Femur (tissue), 1 donor: ENCODE measurements around the gene ANKRD13D.

Experiments used
- DNase-seq: peaks from one replicate; pipeline ENCODE4 v3.0.0-alpha.2; 2017

Gene ANKRD13D

DNA sequence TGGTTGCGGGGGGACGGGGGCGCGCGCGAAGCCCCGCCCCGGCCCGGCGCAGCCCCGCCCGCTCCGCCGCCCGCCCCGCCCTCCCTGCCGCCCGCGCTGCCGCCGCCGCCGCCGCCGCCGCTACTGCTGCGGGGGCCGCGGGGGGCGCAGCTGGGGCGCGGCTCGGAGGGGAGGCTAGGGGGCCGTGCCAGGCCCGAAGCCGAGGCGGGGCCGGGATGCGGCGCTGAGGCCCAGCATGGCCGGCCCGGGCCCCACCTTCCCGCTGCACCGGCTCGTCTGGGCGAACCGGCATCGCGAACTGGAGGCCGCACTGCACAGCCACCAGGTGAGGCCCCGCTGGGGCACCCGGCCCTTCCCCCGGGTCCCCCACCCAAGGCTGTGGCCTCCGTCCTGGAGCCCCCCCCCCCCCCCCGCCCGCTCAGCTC, at the start of gene ANKRD13D:
Gene ANKRD13D, plus strand, starts transcription at position 78 of the 425 bp plus-strand sequence. Its CDS starts 158 bp downstream, at position 236.
- no peak for DNase-seq

DNA sequence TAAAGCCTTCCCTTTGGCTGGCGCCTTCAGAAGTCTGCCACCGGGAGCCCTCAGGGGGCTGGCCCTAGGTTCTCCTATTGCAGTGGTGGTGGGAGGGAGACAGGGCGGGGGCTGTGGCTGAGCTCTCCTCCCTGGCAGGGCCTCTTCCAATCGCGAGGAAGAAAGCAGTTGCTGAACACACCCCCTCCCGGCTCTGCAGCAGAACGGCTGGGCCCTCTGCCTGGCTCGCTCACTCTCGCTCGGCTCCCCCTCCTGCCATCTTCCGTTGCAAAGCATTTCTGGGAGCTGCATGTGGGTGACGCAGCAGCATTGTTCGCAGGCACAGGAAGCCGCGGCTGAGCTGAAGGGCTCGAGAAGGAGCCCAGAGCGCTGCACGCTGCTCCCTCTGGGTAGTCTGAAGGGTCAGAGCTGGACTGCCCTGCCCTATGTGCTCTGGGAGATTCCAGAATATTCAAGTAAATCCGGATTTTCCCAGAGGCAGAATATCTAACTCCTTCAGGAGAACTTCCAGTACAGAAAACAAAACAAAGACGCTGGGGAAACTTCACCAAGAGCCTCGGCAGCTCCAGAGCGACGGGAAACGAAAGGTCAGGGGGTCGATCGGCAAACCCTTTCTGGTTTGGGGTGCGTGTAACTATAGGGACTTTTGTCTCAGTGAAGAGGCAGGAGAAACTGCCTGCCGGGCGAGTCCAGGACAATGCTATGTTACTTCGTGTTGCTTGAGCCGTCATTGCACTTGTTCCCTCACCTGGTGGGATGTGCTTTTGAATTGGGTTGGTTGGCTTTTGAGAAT, 49.1 kb upstream of the ANKRD13D start:
- peak; percentile 99 for DNase-seq

DNA sequence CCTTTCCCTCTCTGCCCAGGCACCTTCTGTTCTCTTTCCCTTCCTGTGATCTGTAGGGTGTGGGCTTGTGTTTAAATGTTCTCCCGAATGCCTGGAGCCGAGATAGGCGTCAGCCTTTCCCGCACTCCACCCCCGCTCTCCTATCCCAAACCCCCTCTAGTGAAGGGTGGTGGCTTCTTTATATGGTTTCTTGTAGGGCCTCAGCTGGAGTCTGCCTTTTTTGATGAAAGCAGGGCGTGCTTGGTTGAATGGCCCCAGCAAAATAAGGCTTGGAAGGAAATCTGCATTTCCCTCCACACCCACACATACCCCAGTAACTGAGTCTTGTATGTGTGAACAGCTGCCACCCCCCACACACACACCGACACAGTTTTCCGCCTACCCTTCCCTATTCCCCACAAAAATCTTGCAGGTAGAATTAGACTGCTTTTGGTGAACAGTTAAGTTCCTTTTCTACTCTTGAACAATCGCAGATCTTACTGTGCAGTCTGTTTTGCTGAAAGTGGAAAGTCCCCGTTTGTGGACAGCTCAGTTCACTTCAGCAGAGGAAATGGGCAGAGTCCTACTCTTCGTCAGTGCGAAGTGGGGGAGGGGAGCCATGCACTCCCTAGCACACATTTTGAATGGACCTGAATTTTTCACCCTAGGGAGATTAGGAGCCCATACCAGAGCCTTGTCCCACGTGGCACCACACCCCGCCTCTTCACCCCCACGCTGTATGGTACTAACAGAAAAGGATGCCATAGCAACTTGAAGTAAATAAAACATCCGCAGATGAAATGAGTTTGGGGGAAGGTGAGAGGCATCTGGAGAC, 48.3 kb upstream of the ANKRD13D start:
- peak; percentile 68 for DNase-seq

DNA sequence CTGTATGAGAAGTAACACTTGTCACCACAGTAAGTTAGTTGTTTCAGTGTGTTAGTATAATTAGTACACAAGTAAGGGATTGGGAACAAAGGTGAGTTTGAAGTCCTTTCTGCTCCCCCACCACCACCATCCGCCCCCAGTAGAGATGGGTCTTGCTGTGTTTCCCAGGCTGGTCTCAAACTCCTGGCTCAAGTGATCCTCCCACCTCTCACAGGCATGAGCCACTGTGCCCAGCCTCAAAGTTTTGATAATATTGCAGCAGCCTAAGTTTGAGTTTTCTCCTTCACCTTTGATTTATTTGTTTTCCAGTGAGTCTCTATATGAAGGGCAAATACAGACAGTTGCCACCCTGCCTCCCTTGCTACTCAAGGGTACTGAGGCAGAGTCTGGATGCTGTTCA, 46.6 kb upstream of the ANKRD13D start:
- DNase-seq: no peak

DNA sequence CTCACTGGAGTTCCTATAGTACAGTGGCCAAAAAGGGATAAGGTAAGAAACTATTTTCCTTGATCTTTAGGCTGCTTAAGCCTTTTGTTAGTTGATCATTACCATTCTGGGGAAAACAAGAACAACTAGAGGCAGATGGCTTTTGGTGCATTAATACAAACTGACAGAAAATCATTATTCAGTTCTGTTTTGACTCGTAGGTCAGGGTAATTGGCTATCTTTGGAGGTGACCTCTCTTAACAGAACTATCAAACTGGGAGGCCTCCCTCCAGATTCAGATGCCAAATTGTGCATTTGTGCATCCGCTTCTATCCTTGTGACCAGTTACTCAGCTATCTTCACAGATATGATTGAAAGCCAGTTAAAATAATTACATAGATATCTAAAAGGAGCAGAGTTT, 46.1 kb upstream of the ANKRD13D start:
- no peak for DNase-seq

DNA sequence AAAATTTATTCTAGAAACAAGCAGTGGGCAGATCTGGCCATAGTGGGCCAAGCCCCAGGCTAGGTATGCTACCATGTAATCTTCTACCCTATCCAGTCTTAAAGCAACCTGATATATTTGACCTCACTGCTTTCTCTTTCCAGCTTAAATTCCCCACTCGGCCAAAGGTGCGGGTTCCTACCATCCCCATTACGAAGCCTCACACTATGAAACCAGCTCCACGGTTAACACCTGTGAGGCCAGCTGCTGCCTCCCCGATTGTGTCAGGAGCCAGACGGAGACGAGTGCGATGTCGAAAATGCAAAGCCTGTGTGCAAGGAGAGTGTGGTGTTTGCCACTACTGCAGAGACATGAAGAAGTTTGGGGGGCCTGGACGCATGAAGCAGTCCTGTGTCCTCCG, 44.1 kb upstream of the ANKRD13D start:
- DNase-seq: no peak

DNA sequence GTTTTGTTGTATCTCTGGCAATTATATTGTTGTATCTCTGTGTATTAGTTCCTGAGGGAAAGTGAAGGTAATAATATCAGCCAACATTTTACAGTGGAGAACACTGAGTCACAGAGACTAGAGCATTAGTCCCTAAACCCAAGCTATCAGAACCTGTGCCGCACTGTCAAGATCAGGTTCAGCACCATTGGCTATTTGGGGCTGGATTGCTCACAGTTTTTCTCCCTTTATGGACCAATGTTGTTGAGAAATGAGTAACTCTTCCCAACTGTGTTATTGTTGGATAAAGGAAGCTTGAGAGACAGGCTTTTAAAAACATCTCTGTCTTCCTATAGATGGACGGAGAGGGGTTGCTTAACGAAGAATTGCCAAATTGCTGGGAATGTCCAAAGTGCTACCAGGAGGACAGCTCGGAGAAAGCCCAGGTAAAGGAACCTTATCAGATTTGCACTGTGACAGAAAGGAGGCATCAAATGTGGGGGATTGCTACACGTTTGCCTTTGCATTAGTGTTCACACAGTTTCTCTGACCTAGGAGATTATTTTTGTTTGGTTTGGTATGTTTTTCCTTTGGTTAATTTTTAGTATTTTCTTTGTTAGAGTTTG, 41.1 kb upstream of the ANKRD13D start:
- no peak for DNase-seq

DNA sequence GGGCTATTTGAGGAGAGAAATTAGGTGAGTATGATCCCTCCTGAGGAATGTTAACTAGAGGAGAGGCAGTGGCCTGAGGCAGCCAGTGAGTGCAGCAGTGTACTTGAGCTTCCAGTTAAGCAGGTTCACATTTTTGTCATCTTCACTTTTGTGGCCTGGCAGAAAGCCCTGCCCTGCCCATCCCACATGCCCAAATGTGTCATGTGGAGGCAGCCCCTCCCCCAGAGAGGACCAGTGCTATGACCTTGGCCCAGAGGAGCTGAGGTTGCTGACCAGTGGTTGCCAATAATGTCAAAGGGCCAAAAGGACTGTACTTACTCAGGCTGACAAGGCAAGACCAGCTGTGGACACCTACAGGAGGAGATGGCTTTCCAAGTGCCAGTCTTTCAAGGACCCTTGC, 40.5 kb upstream of the ANKRD13D start:
- no peak for DNase-seq

DNA sequence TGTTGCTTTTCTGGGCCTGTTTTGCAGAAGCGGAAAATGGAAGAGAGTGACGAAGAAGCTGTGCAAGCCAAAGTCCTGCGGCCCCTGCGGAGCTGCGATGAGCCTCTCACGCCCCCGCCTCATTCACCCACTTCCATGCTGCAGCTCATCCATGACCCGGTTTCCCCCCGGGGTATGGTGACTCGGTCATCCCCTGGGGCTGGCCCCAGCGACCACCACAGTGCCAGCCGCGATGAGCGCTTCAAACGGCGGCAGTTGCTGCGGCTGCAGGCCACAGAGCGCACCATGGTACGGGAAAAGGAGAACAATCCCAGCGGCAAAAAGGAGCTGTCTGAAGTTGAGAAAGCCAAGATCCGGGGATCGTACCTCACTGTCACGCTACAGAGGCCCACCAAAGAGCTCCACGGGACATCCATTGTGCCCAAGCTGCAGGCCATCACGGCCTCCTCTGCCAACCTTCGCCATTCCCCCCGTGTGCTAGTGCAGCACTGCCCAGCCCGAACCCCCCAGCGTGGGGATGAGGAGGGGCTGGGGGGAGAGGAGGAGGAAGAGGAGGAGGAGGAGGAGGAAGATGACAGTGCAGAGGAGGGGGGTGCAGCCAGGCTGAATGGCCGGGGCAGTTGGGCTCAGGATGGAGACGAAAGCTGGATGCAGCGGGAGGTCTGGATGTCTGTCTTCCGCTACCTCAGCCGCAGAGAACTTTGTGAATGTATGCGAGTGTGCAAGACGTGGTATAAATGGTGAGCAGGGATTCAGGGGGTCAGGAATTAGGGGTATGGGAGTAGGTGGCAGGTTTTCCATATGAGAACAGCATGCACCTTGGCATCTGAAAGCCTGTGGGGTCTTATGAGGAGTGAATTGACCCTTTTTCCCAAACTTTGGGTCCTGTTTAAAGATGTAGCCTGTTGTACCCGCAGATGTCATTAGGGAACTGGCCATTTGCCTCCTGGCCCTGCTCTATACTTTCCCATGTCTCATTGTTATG, 38.8 kb upstream of the ANKRD13D start:
- no peak for DNase-seq

DNA sequence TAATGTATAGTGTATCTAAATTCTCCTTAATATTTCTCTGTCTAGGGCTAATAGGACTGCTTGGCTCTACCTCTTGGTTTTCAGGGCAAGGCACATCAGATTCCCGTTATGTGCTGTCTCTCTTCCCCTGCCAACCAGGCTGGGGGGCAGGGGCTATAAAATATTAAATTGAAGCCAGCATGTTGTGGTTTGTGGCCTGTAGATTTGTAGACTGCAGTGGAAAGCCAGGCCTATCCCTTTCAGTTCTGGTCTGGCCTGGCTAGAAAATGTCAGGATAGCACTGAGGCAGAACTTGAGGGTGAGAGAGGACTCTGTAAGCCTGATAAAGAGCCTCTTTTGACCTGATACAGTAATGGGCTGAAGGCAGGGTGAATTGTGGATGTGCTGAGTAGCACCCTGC, 37.3 kb upstream of the ANKRD13D start:
- DNase-seq: no peak

DNA sequence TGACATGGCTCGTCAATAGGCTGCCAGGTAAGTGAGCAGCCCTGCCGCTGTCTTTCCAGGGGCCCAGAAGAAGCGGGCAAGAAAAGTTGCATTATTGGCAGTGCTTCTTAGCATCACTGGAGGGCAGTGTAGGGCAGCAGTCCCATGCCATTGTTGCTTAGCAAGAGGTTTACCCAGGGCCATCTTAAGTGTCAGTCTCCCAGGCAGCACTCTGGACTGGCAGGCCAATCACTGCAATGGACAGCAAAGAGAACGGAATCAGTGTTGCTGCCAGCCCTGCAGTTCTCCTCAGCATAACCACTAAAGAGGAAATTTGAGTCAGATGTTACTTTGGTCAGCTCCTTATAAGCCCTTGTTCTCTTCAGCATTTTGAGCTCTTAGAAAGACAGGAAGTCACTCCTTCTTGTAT, 36.3 kb upstream of the ANKRD13D start:
- no peak for DNase-seq

DNA sequence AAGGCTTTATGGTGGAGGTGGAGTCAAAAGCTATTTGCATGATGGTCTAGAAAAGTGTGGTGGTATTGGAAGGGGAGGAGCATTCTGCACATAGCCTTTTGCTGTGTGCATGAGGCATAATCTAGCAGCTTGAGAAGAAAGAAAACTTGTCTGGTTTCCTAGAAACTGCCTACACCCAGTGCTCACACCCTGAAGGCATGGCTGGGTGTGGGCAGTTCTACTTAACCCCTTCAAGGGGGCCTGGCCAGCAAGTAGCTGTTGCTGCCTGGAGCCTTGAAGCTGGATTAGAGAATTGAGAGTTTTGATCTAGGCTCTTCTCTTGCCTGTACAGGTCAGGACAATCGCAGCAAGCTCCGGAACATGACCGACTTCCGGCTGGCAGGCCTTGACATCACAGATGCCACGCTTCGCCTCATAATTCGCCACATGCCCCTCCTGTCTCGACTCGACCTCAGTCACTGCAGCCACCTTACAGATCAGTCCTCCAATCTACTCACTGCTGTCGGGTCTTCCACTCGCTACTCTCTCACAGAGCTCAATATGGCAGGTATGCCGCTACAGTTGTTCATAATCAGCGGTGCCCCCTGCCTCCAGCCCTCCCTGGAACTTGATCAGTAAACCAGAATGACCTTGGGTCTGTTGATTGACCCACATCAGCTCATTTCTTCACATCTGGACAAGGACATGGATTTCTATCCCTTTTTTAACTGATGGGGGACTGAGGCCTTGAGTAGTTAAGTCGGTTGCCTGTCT, 35.1 kb upstream of the ANKRD13D start:
- DNase-seq: no peak

DNA sequence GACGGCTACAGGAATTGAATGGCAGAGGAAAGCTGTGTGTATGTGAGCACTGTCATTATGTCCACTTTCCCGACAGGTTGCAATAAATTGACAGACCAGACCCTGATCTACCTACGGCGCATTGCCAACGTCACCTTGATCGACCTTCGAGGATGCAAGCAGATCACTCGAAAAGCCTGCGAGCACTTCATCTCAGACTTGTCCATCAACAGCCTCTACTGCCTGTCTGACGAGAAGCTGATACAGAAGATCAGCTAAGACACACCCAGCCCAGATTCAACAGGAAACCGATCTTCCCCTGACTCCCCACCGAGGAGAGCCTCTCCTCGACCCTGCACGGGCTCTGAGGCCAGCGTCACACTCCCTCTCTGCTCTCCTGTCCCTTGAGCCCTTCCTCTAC, 34.3 kb upstream of the ANKRD13D start:
- DNase-seq: no peak

DNA sequence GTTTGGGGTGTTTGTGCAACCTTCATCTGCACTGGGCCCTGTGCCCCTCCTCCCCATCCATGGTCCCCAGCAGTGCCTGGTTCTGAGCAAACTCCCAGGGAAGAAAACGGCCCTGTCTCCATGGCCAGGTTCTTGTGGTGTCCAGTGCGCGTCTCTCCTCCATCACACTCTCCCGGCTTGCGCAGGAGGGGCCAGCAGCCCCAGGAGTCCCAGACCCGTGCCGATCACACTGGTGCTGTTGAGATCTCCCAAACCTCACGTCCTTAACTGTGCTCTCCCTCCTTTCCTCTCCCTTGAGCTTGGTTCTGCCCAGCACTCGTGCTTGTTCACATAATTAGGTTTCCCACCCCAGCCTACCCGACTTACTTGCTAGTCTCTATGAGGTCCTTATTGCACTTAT, 33.8 kb upstream of the ANKRD13D start:
- no peak for DNase-seq

DNA sequence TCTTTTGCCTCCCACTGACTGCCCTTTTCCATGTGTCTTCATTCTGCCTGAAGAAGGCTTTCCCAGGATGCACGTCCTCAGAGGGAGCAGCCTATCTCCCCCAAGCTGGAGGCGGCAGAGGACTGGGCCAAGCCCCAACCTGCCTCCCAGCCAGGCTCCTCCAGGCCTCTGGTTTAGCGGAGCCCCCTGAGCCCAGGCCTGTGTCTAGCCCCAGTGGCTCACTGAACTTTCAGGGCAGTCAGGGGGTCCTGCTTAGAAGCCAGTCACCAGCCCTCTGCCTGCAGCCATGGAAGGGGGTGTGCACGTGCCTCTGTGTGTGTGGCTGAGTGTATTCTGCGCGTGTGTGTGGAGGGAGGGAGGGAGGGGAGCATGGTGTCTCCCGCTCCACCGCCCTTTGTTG, 33.2 kb upstream of the ANKRD13D start:
- DNase-seq: no peak

DNA sequence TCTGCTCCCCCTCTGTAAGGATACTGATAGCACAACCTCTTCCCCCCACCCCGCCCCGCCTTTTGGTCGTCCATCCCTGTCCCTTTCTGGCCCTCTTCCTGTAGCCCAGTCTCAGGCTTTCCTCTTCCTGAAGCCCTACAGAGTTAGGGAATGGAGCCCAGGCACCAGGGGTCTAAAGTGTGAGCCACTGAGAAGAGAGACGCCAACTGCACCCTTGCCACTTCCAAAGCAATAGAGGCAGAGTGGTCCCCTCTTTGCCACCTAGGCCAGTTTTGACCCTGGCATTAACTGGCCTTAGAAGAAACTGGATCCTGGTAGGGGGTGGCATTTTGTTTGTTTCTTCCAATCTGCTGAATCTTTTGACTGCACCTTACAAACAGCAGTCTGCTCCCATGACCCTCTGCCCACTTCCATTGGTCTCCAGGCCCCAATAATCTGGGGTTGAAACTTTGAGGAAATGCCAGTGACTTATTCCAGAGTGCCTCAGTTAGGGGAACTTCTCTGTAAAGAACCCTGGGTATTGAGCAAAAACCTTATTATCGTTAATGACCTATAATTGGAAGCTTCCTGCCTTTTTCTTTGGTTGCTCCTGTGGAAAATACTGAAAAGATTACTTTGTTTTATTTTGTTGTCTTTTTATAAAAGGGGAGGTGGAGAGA, 32.5 kb upstream of the ANKRD13D start:
- DNase-seq: no peak

DNA sequence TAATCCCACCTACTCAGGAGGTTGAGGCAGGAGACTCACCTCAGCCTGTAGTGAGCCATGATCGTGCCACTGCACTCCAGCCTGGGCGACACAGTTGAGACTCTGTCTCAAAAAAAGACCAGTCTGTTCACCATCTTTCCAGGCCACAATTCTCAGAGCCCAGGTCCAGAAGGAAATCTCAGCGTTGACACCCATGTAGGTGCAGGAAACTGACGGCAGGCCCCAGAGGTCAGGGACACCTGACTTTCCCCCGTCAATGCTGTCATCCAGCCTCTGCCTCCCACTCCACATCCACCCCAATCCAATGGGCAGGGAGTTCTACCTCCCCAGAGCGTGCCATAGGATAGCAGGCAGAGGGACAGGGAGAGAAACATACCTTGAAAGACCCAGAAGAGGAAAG, 28.7 kb upstream of the ANKRD13D start:
- DNase-seq: no peak

DNA sequence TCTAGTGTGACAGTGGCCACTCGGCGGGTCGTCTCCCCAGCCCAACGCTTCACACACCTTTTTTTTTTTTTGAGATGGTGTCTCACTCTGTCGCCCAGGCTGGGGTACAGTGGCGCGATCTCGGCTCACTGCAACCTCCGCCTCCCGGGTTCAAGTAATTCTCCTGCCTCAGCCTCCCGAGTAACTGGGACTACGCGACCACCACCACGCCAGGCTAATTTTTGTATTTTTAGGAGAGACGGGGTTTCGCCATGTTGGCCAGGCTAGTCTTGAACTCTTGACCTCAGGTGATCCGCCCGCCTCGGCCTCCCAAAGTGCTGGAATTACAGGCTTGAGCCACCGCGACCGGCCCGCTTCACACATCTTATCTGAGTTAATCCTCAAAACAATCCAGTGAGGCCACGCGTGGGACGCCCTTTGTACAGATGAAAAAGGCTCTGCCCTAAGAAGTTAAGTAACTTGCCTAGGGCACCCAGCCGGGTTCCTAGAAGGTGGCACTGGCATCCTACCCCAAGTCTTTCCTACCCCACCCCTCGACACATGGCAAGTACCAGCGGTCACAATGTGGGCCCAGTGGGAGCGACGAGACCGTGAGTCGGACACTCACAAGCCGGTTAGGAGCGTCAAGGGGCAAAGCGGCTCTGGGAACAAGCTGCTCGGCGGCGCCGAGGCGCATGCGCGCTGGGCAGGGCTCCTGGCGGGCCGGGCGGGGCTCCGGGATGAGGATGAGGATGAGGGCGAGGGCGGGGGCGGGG, 28.0 kb upstream of the ANKRD13D start:
- DNase-seq: peak; percentile 78

DNA sequence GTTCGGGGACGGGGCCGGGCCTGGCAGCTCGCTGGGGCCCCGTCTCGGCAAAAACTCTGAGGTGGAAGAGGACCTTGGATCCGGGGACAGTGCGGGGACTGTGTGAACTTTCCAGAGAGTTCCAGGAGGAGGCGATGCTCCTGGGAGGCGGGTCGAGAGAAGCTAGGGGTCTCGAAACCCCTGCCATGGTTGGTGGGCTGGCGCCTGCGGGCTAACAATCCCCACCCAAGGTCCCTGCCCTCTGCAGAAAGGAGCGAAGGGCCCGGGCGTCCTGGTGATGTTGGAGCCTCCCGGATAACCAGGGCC, 27.5 kb upstream of the ANKRD13D start:
- DNase-seq: no peak

DNA sequence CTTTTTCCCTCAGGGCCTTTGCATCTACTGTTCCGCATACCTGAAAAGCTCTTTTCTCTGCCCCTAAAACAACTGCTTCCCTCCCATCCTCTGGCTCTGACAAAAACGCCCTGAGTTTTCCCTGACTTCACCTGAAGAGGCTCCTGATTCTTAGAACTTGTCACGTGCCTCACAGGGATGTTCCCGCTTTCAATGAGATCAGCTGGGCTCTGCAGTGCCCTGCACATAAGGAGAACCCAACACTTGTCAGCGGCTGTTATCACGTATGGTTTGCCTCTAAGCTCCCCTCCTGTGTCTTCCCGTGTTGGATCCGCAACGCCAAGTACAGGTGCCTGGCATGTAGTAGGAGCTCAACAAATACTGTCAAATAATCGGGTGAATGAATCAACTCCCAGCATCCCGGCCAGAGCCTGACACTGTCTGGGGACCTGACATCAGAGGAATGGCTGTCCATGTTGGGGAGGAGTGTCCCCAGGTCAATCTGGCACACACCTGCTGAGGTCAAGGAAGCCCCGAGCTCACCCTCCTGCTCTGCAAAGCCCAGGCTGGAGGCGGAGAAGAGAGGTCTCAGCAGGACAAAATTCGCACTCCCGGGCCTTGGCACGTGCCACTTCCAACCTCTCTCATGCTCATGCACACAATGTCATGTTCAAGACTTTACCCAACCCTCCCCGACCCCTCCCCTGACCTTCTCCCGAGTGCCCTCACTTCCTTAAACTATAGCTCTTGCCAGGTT, 27.0 kb upstream of the ANKRD13D start:
- no peak for DNase-seq
